ENCODE results near the gene ACOT13. TPM values are rescaled to one million over a fixed set of nuclear protein-coding genes. Genes with fewer than 3 reads are reported as not detected.

Gene ACOT13
- polyA plus RNA-seq, 2 of the 4 experiments (the other 2 are of a cell fraction): 22.9 to 87.7 TPM

- WGBS (ENCODE audit: missing lambda C conversion rate): 92% methylated on average over 5 of the region's 5 CpGs
- no peak for TF ChIP-seq GATA3 (IDR thresholded peaks at IDR 0.05; ENCODE audit: borderline replicate concordance)
- TF ChIP-seq RAD21 (conservative IDR thresholded peaks at IDR 0.05 in 1 of 2, IDR thresholded peaks at IDR 0.05 in 1 of 2): no peak
- TF ChIP-seq MAZ (IDR thresholded peaks at IDR 0.05; ENCODE audit: borderline replicate concordance, low read depth, low read length): no peak
- no peak for TF ChIP-seq POLR2A (IDR thresholded peaks at IDR 0.05; ENCODE audit: low read length)
- no peak for TF ChIP-seq ZSCAN20 (CRISPR knock-in tag; IDR thresholded peaks at IDR 0.05)
- no peak for ATAC-seq
Observed at GRCh38 chr6:24619661-24620060, 47.2 kb upstream of the ACOT13 start.

GRCh38 chr6:24620637-24621036 lies 46.2 kb upstream of the ACOT13 start:
- Histone ChIP-seq H3K4me3 (no peak overlapping the region), H3K9me3 (no peaks in the 10 kb centered on the region), H3K4me2 (no peak overlapping the region), H3K27ac (no peak overlapping the region), H3K4me1 (no peaks in the 10 kb centered on the region)
- DNase-seq (ENCODE audit: low read depth in 1 of 2, low spot score in 1 of 2) (no peak), ATAC-seq (no peak), FAIRE-seq (no peak)
- 96% methylated on average over 3 of the region's 3 CpGs for WGBS (ENCODE audit: missing lambda C conversion rate)
- TF ChIP-seq EHMT2 (IDR thresholded peaks at IDR 0.05; ENCODE audit: low read depth) (no peak), HOXA7 (CRISPR knock-in tag; IDR thresholded peaks at IDR 0.05) (no peak), ELK1 (IDR thresholded peaks at IDR 0.05; ENCODE audit: low read depth, low read length) (no peak), HMGXB4 (CRISPR knock-in tag; IDR thresholded peaks at IDR 0.05; ENCODE audit: borderline replicate concordance) (no peak), HES2 (IDR thresholded peaks at IDR 0.05) (no peak), ATOH8 (CRISPR knock-in tag; IDR thresholded peaks at IDR 0.05; ENCODE audit: low read depth) (no peak), JUN (IDR thresholded peaks at IDR 0.05) (no peak), HOXB13 (CRISPR knock-in tag; IDR thresholded peaks at IDR 0.05; ENCODE audit: low read depth) (no peak)
- ChIA-PET CTCF (no interaction called here), POLR2A (no interaction called here)

More at GRCh38 chr6:24619661-24620060, 47.2 kb upstream of the ACOT13 start:
- FAIRE-seq (no peak), DNase-seq (ENCODE audit: low read depth in 1 of 2, low spot score in 1 of 2) (no peak)
- Histone ChIP-seq H3K4me2 (no peak overlapping the region), H3K4me3 (no peak overlapping the region), H3K27ac (no peak overlapping the region), H3K4me1 (no peaks in the 10 kb centered on the region), H3K9me3 (no peaks in the 10 kb centered on the region)
- CTCF ChIA-PET: no interaction called here
- POLR2A ChIA-PET: no interaction called here

- WGBS (ENCODE audit: missing lambda C conversion rate): 94% methylated on average over 7 of the region's 7 CpGs
- H3K27ac ChIP-seq: no peak overlapping the region
- ChIA-PET CTCF (interaction anchor here (0.7 kb wide), 1 partner anchor 79 kb away, joined by 5 read pairs; no protein-coding TSS in a partner anchor), POLR2A (interaction anchor here (0.6 kb wide), 1 partner anchor 99 kb away, joined by 3 read pairs; no protein-coding TSS in a partner anchor)
- no peaks in the 10 kb centered on the region for H3K9me3 ChIP-seq
- no peak for FAIRE-seq
- no peak for ATAC-seq
- no peak for DNase-seq (ENCODE audit: low read depth in 1 of 2, low spot score in 1 of 2)
- H3K4me1 ChIP-seq: no peaks in the 10 kb centered on the region
- TF ChIP-seq HES2 (IDR thresholded peaks at IDR 0.05): no peak
- no peak for TF ChIP-seq USF2 (IDR thresholded peaks at IDR 0.05)
- TF ChIP-seq TP53 (CRISPR knock-in tag; IDR thresholded peaks at IDR 0.05): no peak
- no peak for TF ChIP-seq ESRRA (IDR thresholded peaks at IDR 0.05; ENCODE audit: borderline replicate concordance, low read length)
- TF ChIP-seq RAD21 (conservative IDR thresholded peaks at IDR 0.05 in 1 of 2, IDR thresholded peaks at IDR 0.05 in 1 of 2): no peak
- TF ChIP-seq POLR2A (IDR thresholded peaks at IDR 0.05; ENCODE audit: low read length): no peak
- no peak for TF ChIP-seq PHF8 (IDR thresholded peaks at IDR 0.05; ENCODE audit: borderline replicate concordance, low read depth)
- TF ChIP-seq BCL3 (IDR thresholded peaks at IDR 0.05): no peak
- TF ChIP-seq CTCF (IDR thresholded peaks at IDR 0.05): no peak
- TF ChIP-seq FOXS1 (CRISPR knock-in tag; IDR thresholded peaks at IDR 0.05): no peak
- TF ChIP-seq ELK1 (IDR thresholded peaks at IDR 0.05; ENCODE audit: low read depth, low read length): no peak
- no peak for TF ChIP-seq HEYL (CRISPR knock-in tag; IDR thresholded peaks at IDR 0.05)
- H3K4me2 ChIP-seq: no peak overlapping the region
- H3K4me3 ChIP-seq: no peak overlapping the region
Observed at GRCh38 chr6:24621626-24622289, 45.1 kb upstream of the ACOT13 start.

Data from A549 (cell line).